Measurements from ENCODE around the gene C2orf74. TPM values are rescaled to one million over a fixed set of nuclear protein-coding genes. Genes with fewer than 3 reads are reported as not detected.

C2orf74 gene
- total RNA-seq, 1 experiment from 2014 or later, result 8.1 TPM

- TF ChIP-seq ZBTB21 (CRISPR knock-in tag; IDR thresholded peaks at IDR 0.05; ENCODE audit: borderline replicate concordance), result no peak
- TF ChIP-seq JAZF1 (CRISPR knock-in tag; IDR thresholded peaks at IDR 0.05), result no peak
- TF ChIP-seq TEAD4 (CRISPR knock-in tag; IDR thresholded peaks at IDR 0.05), result no peak
- TF ChIP-seq, protein P1, sequence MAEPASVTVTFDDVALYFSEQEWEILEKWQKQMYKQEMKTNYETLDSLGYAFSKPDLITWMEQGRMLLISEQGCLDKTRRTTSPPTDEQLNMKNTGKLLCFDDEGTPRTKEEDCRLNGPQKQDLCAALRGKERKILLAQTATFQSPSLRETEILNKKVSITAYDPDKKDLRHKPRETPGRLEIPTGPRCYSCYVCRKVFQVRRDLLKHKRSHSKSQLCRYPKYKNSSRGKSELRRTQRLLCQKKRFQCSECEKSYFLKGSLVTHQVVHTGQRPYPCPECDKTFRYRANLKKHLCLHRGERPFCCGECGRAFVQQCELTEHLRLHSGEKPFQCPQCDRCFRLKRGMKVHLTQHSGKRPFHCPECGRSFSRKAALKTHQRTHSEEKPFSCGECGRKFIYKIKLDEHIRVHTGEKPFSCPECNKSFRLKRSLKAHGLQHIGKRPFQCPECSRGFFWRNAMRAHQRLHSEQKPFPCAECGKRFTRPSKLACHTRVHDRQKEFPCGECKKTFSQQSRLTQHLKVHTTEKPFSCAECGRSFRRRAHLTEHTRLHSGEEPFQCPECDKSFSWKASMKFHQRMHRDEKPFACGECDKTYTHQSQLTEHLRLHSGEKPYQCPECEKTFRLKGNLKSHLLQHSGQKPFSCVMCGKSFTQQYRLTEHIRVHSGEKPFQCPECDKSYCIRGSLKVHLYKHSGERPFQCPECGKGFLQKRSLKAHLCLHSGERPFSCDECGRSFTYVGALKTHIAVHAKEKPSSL (CRISPR knock-in tag; conservative IDR thresholded peaks at IDR 0.05), result no peak
- TF ChIP-seq NFE2L1 (CRISPR knock-in tag; IDR thresholded peaks at IDR 0.05), result no peak
- no peak for TF ChIP-seq ZNF138 (CRISPR knock-in tag; conservative IDR thresholded peaks at IDR 0.05)
- TF ChIP-seq, protein P2, sequence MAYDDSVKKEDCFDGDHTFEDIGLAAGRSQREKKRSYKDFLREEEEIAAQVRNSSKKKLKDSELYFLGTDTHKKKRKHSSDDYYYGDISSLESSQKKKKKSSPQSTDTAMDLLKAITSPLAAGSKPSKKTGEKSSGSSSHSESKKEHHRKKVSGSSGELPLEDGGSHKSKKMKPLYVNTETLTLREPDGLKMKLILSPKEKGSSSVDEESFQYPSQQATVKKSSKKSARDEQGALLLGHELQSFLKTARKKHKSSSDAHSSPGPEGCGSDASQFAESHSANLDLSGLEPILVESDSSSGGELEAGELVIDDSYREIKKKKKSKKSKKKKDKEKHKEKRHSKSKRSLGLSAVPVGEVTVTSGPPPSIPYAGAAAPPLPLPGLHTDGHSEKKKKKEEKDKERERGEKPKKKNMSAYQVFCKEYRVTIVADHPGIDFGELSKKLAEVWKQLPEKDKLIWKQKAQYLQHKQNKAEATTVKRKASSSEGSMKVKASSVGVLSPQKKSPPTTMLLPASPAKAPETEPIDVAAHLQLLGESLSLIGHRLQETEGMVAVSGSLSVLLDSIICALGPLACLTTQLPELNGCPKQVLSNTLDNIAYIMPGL (CRISPR knock-in tag; IDR thresholded peaks at IDR 0.05), result no peak
- TF ChIP-seq USF2 (CRISPR knock-in tag; IDR thresholded peaks at IDR 0.05), result no peak
- no peak for TF ChIP-seq OVOL2 (CRISPR knock-in tag; IDR thresholded peaks at IDR 0.05; ENCODE audit: borderline replicate concordance)
- no peak for TF ChIP-seq NFATC4 (CRISPR knock-in tag; IDR thresholded peaks at IDR 0.05)
- TF ChIP-seq ZNF263 (CRISPR knock-in tag; IDR thresholded peaks at IDR 0.05; ENCODE audit: low read depth), result no peak
- TF ChIP-seq, protein P3, sequence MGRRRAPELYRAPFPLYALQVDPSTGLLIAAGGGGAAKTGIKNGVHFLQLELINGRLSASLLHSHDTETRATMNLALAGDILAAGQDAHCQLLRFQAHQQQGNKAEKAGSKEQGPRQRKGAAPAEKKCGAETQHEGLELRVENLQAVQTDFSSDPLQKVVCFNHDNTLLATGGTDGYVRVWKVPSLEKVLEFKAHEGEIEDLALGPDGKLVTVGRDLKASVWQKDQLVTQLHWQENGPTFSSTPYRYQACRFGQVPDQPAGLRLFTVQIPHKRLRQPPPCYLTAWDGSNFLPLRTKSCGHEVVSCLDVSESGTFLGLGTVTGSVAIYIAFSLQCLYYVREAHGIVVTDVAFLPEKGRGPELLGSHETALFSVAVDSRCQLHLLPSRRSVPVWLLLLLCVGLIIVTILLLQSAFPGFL (CRISPR knock-in tag; IDR thresholded peaks at IDR 0.05; ENCODE audit: borderline replicate concordance), result no peak
- TF ChIP-seq, protein P4, sequence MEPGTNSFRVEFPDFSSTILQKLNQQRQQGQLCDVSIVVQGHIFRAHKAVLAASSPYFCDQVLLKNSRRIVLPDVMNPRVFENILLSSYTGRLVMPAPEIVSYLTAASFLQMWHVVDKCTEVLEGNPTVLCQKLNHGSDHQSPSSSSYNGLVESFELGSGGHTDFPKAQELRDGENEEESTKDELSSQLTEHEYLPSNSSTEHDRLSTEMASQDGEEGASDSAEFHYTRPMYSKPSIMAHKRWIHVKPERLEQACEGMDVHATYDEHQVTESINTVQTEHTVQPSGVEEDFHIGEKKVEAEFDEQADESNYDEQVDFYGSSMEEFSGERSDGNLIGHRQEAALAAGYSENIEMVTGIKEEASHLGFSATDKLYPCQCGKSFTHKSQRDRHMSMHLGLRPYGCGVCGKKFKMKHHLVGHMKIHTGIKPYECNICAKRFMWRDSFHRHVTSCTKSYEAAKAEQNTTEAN (CRISPR knock-in tag; IDR thresholded peaks at IDR 0.05), result no peak
- TF ChIP-seq ZNF281 (CRISPR knock-in tag; IDR thresholded peaks at IDR 0.05), result no peak
- no peak for TF ChIP-seq KAT7 (CRISPR knock-in tag; IDR thresholded peaks at IDR 0.05; ENCODE audit: borderline replicate concordance)
- no peak for TF ChIP-seq TEAD1 (CRISPR knock-in tag; IDR thresholded peaks at IDR 0.05)
- no peak for TF ChIP-seq IRF2 (CRISPR knock-in tag; IDR thresholded peaks at IDR 0.05; ENCODE audit: borderline replicate concordance, low read depth)
- no peak for TF ChIP-seq ELF4 (CRISPR knock-in tag; IDR thresholded peaks at IDR 0.05; ENCODE audit: low read depth)
- TF ChIP-seq, protein P5, sequence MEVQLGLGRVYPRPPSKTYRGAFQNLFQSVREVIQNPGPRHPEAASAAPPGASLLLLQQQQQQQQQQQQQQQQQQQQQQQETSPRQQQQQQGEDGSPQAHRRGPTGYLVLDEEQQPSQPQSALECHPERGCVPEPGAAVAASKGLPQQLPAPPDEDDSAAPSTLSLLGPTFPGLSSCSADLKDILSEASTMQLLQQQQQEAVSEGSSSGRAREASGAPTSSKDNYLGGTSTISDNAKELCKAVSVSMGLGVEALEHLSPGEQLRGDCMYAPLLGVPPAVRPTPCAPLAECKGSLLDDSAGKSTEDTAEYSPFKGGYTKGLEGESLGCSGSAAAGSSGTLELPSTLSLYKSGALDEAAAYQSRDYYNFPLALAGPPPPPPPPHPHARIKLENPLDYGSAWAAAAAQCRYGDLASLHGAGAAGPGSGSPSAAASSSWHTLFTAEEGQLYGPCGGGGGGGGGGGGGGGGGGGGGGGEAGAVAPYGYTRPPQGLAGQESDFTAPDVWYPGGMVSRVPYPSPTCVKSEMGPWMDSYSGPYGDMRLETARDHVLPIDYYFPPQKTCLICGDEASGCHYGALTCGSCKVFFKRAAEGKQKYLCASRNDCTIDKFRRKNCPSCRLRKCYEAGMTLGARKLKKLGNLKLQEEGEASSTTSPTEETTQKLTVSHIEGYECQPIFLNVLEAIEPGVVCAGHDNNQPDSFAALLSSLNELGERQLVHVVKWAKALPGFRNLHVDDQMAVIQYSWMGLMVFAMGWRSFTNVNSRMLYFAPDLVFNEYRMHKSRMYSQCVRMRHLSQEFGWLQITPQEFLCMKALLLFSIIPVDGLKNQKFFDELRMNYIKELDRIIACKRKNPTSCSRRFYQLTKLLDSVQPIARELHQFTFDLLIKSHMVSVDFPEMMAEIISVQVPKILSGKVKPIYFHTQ (CRISPR knock-in tag; IDR thresholded peaks at IDR 0.05), result no peak
- no peak for TF ChIP-seq CBFB (CRISPR knock-in tag; IDR thresholded peaks at IDR 0.05; ENCODE audit: low read depth)
- no peaks in the 10 kb centered on the region for H3K9me3 Mint-ChIP-seq
- no peak overlapping the region; the same call in 1 of the 2 replicates for H3K27ac Mint-ChIP-seq
- ChIA-PET CTCF (no interaction called here), POLR2A (no interaction called here)
- DNase-seq (ENCODE audit: low spot score) (no peak), ATAC-seq (no peak)
- no peaks in the 10 kb centered on the region for H3K4me1 Mint-ChIP-seq
- no peaks in the 10 kb centered on the region for H3K27me3 Mint-ChIP-seq (ENCODE audit: low read depth)
- H3K4me3 Mint-ChIP-seq, result no peak overlapping the region
- H3K36me3 Mint-ChIP-seq, result peaks cover 29% of the 10 kb centered on the region
Measured at GRCh38 chr2:61214171-61214570, 52.2 kb downstream of the C2orf74 start.

Data from WTC11 (cell line).